ENCODE data around the gene STX7.
"Not testable (repeated sequence)": the region's sequence is repeated elsewhere in the genome, so short reads cannot be mapped to it uniquely, and the experiment has no call there.

STX7 gene, protein sequence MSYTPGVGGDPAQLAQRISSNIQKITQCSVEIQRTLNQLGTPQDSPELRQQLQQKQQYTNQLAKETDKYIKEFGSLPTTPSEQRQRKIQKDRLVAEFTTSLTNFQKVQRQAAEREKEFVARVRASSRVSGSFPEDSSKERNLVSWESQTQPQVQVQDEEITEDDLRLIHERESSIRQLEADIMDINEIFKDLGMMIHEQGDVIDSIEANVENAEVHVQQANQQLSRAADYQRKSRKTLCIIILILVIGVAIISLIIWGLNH

DNA sequence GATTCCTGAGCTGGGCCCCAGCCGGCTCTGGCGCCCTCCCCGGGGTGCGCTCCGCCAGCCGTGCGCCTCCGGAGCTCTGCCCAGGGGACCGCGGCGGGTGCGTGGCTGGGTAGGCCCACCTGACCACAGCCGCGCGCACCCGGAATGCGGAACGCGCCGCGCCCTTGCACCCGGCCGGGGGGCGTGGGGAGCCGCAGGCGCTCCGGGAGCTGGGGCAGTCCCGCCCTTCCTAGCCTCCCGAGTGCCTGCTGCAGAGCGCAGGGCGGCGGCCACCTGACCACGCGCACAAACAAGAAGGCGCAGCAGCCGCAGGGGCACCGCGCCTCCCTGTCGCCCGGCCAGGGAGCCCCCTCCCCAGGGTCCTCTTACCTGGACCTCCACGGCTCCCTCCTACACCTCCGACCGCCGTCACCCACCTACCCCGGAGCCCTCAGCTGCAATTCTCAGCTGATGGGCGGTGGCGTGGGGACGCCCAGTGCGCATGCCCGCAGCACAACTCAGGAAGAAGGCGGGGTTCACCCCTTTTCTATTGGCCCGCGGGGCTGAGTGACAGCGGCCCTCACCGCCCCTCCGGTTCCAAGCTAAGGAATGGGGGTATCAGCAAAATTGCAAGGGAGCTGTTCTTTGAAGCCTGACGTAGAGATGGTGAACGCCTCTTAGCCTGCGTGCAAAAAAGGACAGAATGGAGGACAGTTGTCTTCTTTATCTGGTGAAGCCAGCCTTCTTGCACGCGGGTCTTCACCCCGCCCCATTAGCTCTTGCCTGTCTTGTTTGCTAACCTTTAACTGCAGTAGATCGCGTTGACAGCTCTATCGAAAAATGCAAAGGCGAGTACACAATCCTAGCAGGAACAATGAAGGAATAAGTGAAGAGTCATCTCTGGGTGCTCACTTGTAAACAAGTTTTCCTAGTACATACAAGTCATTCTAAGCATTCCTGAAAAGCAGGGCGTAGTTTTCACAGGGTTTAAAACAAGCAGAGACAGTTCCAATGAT is at the start of gene STX7:
Gene STX7 (minus strand): TSS at position 479 of the 995 bp plus-strand sequence. CDS start 9,586 bp downstream, outside the sequence.
- DNase-seq (ENCODE audit: low read depth, low spot score): peak; percentile 76

DNA sequence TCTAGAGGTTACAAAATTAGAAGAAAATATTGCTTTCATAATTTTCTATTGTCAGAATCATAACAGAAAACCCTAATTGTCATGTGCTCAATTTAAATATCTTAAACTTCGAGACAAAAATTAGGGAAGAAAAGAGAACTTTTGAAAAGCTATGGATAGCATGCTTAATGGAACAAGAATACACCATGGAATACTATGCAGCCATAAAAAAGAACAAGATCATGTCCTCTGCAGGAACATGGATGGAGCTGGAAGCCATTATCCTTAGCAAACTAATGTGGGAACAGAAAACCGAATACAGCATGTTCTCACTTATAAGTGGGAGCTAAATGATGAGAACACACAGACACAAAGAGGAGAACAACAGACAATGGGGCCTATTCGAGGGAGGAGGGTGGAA is 47.2 kb upstream of the STX7 start:
- DNase-seq (ENCODE audit: low read depth, low spot score): not testable (repeated sequence)

DNA sequence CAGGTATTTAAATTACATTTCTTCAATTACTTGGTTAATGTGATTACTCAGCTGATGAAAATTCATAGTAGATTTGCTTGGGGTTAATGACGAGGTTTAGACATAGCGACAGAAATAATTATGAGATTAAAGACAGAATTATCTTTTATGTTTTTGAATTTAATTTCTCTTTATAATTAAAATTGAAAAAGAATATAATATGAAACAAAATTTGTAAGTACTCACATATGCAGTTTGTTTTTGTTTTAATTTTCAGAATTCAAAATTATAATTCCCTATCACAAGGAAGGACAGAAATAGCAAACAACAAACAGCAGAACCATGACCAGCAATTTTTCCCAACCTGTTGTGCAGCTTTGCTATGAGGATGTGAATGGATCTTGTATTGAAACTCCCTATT is 39.5 kb upstream of the STX7 start, which contains the start of gene TAAR8:
Gene TAAR8 (plus strand): TSS at position 301 of the 400 bp plus-strand sequence. CDS start 21 bp downstream, at position 322.
- no peak for DNase-seq (ENCODE audit: low read depth, low spot score)

DNA sequence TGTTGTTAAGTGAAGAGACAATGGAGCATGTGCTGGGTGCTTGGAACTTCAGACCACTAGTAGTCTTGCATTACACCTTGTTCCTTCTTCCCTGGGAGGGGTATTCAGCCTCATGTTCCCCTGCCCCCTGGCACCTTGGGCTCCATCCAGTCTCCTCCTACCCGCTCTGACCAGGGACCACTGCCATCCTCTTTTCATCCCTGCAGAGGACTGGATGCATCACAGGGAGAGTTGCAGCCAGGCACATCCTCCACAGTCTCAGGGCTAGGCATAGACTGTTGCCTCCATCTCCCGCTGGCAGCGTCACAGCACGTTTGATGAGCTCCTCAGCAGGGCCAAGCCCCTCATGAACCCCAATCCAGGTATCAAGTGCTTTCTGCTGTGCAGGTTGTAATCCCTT is 38.3 kb upstream of the STX7 start:
- DNase-seq (ENCODE audit: low read depth, low spot score): no peak

DNA sequence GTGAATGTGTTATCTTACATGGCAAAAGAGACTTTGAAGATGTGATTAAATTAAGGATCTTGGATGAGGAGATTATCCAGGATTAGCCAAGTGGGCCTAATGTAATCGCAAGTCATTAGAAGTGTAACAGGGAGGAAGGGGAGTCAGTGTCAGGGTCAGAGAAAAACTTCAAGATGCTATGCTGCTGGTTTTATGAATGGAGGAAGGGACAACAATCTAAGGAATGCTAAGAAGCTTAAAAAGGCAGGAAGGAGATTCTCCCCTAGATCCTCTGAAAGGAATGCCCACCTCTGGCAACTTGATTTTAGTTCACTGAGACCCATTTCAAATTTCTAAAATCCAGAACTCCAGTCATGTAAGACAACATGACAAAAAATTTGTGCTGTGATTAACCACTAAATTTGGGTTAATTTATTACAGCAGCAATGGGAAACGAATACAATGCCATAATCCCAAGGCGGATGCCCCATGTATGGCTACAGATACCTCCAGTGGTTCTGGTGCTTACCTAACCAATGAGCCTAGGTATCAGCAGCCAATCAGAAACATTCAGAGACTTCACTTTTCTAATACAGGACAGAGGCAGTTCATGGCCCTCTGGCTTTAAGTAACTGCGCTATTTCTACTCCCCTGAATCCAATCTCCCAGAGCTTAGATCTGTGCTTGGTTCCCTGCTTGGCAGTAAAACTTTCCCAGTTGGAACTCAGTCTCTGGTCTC is 36.0 kb upstream of the STX7 start:
- DNase-seq (ENCODE audit: low read depth, low spot score): no peak

DNA sequence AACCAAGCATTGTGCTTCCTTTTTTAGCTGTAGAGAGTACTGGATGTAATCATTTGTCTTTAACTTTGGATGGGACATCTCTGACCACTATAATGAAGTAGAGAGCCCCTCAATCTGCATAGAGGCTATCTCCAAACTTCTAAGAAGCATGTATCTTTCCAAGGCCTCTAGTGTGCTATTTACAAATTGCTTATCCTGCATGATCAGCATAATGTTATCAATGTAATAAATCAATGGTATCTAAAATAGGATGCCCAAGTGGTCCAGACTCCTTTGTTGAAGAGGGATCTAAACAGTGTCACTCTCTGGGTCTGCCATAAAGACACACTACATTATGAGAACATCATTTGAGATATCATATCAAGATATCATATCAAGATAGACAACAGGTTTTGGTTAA is 31.9 kb upstream of the STX7 start:
- DNase-seq (ENCODE audit: low read depth, low spot score): no peak

DNA sequence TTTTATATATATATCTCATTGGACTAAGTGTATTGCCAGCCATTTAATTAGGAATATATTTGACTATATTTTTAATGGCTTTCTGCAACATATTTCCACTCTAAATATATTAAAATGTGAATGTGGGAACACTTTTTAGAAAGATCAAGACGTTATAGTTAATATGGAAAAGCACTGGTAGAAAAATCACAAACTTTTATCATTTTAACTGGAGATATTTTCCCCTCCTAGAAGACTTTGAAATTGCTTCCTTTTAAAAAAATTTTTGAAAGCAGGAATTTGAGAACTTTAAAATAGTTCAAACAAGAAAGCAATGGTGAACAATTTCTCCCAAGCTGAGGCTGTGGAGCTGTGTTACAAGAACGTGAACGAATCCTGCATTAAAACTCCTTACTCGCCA is 25.1 kb upstream of the STX7 start, which contains the start of gene TAAR9:
Gene TAAR9 (plus strand): TSS at position 301 of the 400 bp plus-strand sequence. CDS start 13 bp downstream, at position 314.
- DNase-seq (ENCODE audit: low read depth, low spot score): no peak

DNA sequence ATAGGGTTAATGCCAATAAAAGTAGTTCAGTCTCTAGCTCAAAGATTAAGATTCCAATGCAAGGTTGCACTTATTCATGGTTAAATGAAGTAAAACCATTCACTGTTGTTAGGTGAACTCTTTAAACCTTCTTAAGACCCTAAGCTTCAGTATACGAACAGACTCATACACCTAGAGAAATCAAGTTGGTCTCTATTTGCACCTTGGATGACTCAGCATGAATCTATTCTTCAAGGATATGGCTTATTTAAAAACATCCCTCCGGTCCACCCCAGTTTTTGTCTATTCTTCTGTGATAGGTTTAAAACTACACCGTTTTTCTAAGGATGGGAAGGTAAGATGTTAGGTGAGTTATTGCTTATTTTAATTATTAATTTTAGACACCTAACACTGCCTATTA is 24.2 kb upstream of the STX7 start:
- no peak for DNase-seq (ENCODE audit: low read depth, low spot score)

DNA sequence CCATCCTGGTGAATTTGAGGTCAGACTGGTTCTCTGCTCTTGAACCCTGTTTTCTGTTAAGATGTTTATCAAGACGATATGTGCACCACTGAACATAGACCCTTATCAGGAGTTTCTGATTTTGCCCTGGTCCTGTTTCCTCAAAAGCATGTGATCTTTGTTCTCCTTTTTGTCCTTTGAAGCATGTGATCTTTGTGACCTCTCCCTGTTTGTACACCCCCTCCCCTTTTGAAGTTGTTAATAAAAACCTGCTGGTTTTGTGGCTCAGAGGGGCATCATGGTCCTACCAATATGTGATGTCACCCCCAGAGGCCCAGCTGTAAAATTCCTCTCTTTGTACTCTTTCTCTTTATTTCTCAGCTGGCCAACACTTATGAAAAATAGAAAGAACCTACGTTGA is 21.6 kb upstream of the STX7 start:
- DNase-seq (ENCODE audit: low read depth, low spot score): not testable (repeated sequence)

DNA sequence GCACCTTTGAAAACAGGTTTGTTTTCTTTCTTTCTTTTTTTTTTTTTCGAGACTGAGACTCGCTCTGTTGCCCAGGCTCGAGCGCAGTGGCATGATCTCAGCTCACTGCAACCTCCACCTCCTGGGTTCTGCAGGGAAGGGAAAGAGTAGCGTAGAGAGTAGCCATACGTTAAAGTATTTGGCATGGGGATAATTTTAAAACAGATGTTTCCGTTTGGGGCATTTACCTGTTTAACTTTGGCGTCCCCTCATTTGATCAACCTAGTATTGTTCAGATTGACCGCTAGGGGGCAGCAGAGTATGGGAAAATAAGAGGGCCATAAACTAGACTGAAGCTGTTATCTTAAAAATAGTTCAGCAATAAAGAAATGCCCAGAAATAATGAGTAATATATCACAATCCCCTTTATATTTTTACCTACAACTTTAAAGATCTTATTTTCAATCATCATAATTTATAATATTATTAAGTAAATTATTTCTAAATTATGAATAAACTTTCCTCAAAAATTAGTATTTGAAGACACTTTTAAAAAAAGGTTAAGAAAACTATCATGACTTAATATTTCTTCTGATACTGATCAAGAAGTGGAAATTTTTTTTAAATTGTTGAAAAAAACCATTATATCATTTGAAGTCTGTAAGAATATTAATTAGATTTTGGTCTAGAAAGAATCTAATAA is 17.5 kb upstream of the STX7 start:
- DNase-seq (ENCODE audit: low read depth, low spot score): peak; percentile 68

DNA sequence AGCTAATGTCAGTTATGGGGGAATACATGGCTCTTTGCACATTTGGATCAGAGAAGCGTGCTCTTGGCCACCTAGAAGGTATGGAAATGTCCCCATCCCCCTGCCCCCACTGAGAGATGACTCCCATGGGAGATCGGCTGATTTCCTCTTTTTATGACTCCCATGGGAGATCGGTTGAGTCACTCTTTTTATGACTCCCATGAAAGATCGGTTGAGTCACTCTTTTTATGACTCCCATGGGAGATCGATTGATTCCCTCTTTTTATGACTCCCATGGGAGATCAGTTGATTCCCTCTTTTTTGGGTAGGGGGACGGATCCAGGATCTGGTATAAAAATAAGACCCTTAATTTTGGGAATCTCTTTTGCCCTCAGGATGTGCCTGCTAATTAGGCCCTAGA is 14.9 kb upstream of the STX7 start:
- DNase-seq (ENCODE audit: low read depth, low spot score): no peak

DNA sequence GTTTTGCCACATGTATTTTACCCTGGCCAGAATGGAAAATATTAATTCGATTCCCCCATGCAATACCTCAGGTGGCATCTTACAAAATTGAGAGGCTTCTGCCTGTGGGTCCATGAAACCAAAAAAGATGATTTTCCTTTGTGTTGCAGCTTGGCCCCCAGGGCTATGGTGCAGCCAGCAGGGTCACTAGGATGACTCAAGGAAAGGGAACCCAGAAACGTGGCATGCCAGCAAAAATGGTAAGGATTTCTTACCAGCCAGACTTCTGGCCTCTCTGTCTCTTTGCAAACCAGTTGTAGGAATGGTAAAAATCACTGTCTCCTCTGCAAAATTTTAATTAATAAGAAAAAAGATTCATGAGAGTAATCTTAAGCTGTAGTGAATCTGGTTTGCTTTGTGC is 13.5 kb upstream of the STX7 start:
- DNase-seq (ENCODE audit: low read depth, low spot score): no peak

DNA sequence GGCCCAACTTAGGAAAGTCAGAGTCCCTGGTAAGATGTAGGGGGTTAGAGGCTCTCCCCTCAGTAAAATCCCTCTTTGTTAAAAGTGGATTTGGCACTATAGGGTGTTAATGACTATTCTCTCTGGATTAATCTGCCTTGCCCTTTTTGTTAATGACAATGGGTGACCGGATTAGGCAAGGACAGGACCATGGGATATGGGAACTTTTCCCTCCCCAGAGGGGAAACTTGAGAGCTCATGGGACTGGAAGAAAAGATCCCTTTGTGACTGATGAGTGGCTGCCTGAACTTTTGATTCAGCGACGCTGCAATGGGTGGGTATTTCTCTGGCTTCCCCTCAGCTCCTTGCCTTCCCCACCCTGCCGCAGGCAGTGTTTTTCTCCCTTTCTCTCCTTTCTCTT is 12.9 kb upstream of the STX7 start:
- DNase-seq (ENCODE audit: low read depth, low spot score): no peak

DNA sequence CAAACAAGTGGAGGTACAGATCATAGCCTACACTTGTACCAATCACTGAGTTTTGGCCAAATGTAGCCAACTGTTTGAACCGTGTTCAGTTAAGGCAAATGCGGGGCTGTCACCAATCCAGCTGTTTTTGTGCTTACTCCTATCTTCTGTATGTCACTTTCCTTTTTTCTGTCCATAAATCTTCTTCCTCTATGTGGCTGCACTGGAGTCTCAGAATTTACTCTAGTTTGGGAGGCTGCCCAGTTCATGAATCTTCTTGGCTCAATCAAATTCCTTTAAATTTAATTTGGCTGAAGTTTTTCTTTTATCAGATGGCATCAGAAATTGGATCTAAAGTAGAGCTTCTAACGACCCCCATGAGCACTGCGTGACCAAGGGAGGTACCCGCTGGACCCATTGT is 11.7 kb upstream of the STX7 start:
- DNase-seq (ENCODE audit: low read depth, low spot score): no peak

DNA sequence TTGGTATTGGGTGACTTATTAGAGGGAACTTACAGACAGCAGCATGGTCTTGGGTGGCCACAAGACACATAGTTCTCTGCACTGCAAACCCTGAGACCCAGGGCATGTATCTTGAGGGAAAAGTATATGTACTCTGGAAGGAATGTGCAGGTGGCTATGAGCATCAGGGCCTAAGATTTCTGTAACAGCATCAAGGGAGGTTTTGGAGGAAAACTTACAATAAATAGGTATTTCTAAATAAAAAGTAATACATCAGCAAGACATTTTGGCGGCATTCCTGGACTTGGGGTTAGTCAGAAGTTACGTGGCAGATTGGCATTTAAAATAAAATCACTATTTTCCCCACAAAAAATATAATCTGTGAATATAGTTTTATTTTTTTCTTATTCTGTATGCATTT is 8.0 kb upstream of the STX7 start:
- no peak for DNase-seq (ENCODE audit: low read depth, low spot score)

DNA sequence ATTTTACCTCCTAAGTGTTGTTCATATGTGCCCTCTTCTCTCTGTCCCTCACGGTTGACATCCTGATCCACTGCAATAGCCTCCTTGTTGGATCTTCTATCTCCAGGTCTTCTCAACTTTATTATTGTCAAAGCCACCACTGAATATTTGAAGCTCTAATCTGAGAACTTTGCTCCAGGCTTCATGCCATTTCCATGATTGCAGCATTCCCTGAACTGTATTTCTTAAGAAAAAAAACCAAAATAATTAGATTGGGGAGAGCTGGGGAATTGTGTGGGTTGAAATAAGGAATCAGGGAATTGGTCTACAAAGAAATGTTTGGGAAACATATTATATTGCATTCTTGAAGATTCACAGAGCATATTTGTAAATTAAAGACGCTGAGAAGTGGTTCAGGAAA is 2.5 kb upstream of the STX7 start:
- no peak for DNase-seq (ENCODE audit: low read depth, low spot score)

DNA sequence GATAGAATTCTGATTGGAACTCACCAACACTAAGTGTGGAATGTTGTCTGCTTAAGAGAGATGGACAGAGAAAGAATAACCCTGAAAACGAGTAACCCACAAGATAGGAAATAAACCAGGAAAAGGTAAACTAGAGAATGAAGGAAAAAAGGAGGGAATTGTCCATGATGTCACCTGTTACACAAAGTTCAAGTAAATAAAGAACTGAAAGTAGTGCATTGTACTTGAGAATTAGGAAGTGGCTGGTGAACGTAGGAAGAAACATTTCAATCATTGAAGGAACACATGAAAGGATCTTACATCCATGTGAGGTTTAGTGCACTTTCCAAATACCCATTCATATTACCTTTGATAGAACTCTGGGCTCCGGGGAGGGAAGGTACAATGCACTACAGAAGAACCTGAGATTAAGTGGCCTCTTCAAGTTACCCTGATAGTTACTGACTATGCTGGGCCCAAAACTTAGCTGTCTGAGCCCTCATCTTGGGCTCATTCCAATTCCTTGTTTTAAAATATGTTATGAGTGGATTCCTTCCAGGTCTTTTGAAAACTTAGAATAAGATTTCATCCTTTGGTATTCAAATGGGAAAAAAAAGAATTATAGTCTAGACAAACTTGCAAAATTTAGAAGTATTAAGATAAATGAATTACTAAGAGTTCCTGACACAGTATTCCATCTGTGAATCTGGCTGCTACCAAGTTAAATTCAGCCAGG is 1.1 kb upstream of the STX7 start:
- no peak for DNase-seq (ENCODE audit: low read depth, low spot score)

DNA sequence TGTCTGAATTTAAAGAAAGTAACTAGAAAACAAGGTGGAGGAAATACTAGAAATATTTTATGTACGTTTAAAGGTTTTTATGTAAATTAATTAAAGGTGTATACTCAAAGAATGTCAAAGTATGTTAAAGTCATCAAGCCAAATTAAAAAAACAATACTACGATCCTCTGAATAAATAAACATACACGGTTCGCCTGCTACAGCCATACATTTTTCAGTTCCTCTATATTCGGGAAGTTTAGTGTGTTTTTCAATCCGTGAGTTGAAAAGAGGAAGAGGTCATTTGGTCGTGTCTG is 626 bp downstream of the STX7 start:
- DNase-seq (ENCODE audit: low read depth, low spot score): no peak

DNA sequence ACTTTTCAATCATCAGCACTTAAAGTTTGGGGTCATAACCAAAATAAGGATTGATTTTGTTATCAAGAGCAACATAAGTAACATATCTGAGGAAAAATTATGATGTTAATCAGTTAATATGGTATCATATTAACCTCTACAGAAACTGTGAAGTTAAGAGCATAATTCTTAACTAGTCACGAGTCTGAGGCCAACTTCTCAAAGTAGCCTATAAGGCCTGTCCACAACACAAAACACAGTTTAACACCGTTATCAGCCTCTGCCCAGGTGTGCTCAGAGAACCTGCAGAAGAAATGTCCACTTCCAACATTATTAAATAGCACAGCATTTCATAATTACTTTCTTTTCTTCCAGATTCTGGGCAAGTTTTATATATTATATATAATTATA is 1.1 kb downstream of the STX7 start:
- DNase-seq (ENCODE audit: low read depth, low spot score): no peak

DNA sequence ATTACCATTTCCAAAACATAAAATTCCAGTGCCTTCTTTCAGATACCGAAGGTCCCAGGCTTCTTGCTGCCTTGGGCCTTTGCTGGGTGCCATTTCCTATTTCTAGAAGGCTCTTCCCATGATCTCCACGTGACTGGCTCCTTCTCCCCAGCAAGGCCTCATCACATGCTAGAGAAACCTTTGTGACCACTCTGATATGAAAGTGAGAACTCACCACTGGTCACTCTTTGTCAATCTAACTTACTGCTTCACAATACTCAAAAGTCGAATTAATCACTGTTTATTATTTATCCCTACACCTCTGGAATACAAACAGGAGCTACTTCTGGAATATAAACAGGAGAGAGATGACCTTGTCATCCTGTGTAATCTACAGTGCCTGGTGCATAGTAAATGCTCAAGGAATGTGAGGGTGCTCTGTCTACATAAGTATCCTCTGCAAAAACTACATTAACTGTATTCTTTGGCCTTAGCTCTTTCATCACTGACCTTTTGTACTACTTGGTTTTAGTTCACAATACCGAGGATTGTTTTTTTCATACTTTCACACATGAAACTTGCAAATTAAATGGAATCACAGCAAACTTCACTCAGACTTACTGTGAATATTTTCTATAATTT is 1.6 kb downstream of the STX7 start:
- DNase-seq (ENCODE audit: low read depth, low spot score): no peak

All from activated CD4-positive, CD25-positive, alpha-beta regulatory T cell treated with anti-CD3 and anti-CD28 coated beads, Interleukin-2, amount 50 U/mL, for 16 hours (primary cell).